Measurements from ENCODE around the gene FHOD3.

GRCh38 chr18:36702401-36703013, 405.0 kb downstream of the FHOD3 start:
- no peak for TF ChIP-seq CTCF (IDR thresholded peaks at IDR 0.05)
- TF ChIP-seq POLR2A (IDR thresholded peaks at IDR 0.05) = no peak

Data from uterus (tissue), 2 donors.